Measurements from ENCODE around the gene CFAP61. TPM values are rescaled to one million over a fixed set of nuclear protein-coding genes. Genes with fewer than 3 reads are reported as not detected.

Gene CFAP61
- total and polyA plus RNA-seq, 7 experiments from 2014 or later, result not detected

DNA sequence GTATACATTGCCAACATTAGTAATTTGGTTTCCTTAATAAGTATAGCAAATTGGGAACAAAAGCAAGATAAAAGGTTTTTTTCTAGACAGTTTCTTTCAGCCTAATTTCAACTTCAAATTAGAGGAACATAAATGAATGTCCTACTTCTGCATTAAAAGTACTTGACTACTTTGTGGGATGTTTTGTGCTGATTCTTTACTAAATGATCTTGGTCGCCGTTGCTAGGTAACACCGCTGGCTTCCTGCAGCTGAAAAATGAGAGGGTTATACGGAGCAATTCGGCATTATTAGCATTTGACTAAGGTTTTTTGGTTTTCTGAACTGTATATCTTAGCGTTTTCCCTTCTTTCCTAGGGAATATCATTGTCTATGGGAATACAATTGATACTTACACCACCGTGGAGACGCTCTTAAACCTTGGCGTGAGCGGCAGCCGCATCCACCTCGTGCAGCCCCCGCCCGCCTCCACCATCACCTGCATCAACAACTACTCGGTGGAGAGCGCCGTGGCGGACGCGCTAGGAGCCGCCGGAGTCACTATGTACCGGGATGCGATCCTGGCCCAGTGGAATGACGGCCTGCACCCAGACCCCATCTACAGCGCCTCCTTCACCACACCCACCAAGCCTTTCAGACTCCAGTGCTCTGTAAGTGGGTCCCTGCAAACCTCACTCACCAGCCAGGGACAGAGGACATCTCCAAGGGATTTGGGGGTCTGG, 224.6 kb downstream of the CFAP61 start:
- no peaks in the 10 kb centered on the region for H3K36me3 ChIP-seq (ENCODE audit: control insufficient read depth in 2 of 3, insufficient read depth in 3 of 3, low read length in 3 of 3)
- DNase-seq, result no peak
- H3K4me3 Mint-ChIP-seq, result peak overlapping the region in 2 of 10 donors; percentile 25 to 27
- no peaks in the 10 kb centered on the region for H3K36me3 Mint-ChIP-seq
- H3K27me3 ChIP-seq (ENCODE audit: control insufficient read depth in 2 of 2, insufficient read depth in 2 of 2, low read length in 2 of 2), result peaks cover 0 to 6% of the 10 kb centered on the region in 2 donors
- no peaks in the 10 kb centered on the region for H3K4me1 ChIP-seq (ENCODE audit: control insufficient read depth in 2 of 2, insufficient read depth in 2 of 2, low read length in 2 of 2)
- ChIA-PET CTCF (no interaction called here), POLR2A (no interaction called here)
- H3K27ac Mint-ChIP-seq, result no peak overlapping the region
- H3K9me3 Mint-ChIP-seq, result peaks cover 0 to 3% (median 0%) of the 10 kb centered on the region in 11 donors
- intact Hi-C loops (cut with micrococcal nuclease), result no loop called here
- no peaks in the 10 kb centered on the region for H3K9me3 ChIP-seq (ENCODE audit: control insufficient read depth in 2 of 3, low read length in 3 of 3)
- H3K27ac ChIP-seq (ENCODE audit: low read depth, low read length), result no peak overlapping the region
- no peak overlapping the region for H3K4me3 ChIP-seq (ENCODE audit: low read length)
- H3K27me3 Mint-ChIP-seq, result peaks cover 17 to 26% (median 21%) of the 10 kb centered on the region in 5 donors
- peaks cover 0 to 6% (median 0%) of the 10 kb centered on the region in 7 donors for H3K4me1 Mint-ChIP-seq
- ATAC-seq, result no peak

GRCh38 chr20:20277894-20278335, 225.6 kb downstream of the CFAP61 start:
- DNase-seq, result no peak
- H3K27ac ChIP-seq (ENCODE audit: low read depth, low read length), result no peak overlapping the region
- intact Hi-C loops (cut with micrococcal nuclease), result no loop called here
- ATAC-seq, result peak; percentile 29
- H3K9me3 ChIP-seq (ENCODE audit: control insufficient read depth in 2 of 3, low read length in 3 of 3), result no peaks in the 10 kb centered on the region
- ChIA-PET CTCF (no interaction called here), POLR2A (no interaction called here)
- peaks cover 18 to 27% (median 20%) of the 10 kb centered on the region in 5 donors for H3K27me3 Mint-ChIP-seq
- H3K36me3 ChIP-seq (ENCODE audit: control insufficient read depth in 2 of 3, insufficient read depth in 3 of 3, low read length in 3 of 3), result no peaks in the 10 kb centered on the region
- H3K9me3 Mint-ChIP-seq, result peaks cover 0 to 6% (median 0%) of the 10 kb centered on the region in 11 donors
- H3K4me3 ChIP-seq (ENCODE audit: low read length), result no peak overlapping the region
- no peak overlapping the region for H3K4me3 Mint-ChIP-seq
- no peaks in the 10 kb centered on the region for H3K4me1 ChIP-seq (ENCODE audit: control insufficient read depth in 2 of 2, insufficient read depth in 2 of 2, low read length in 2 of 2)
- H3K27ac Mint-ChIP-seq, result no peak overlapping the region
- no peaks in the 10 kb centered on the region for H3K36me3 Mint-ChIP-seq
- peaks cover 0 to 6% of the 10 kb centered on the region in 2 donors for H3K27me3 ChIP-seq (ENCODE audit: control insufficient read depth in 2 of 2, insufficient read depth in 2 of 2, low read length in 2 of 2)
- peaks cover 0 to 5% (median 0%) of the 10 kb centered on the region in 7 donors for H3K4me1 Mint-ChIP-seq

- POLR2A ChIA-PET, result no interaction called here
- H3K27ac ChIP-seq (ENCODE audit: low read depth, low read length), result no peak overlapping the region
- no peaks in the 10 kb centered on the region for H3K9me3 ChIP-seq (ENCODE audit: control insufficient read depth in 2 of 3, low read length in 3 of 3)
- H3K36me3 ChIP-seq (ENCODE audit: control insufficient read depth in 2 of 3, insufficient read depth in 3 of 3, low read length in 3 of 3), result no peaks in the 10 kb centered on the region
- no peaks in the 10 kb centered on the region for H3K27me3 ChIP-seq (ENCODE audit: control insufficient read depth in 2 of 2, insufficient read depth in 2 of 2, low read length in 2 of 2)
- Mint-ChIP-seq H3K27ac (no peak overlapping the region), H3K4me1 (no peaks in the 10 kb centered on the region), H3K27me3 (peaks cover 11 to 33% (median 16%) of the 10 kb centered on the region in 5 donors), H3K36me3 (peaks cover 0 to 3% (median 0%) of the 10 kb centered on the region in 5 donors), H3K4me3 (no peak overlapping the region), H3K9me3 (peaks cover 0 to 5% (median 0%) of the 10 kb centered on the region in 11 donors)
- CTCF ChIA-PET, result no interaction called here
- H3K4me3 ChIP-seq (ENCODE audit: low read length), result no peak overlapping the region
- ATAC-seq (no peak), DNase-seq (no peak)
- intact Hi-C loops (cut with micrococcal nuclease), result no loop called here
- no peaks in the 10 kb centered on the region for H3K4me1 ChIP-seq (ENCODE audit: control insufficient read depth in 2 of 2, insufficient read depth in 2 of 2, low read length in 2 of 2)
Observed at GRCh38 chr20:20286061-20286460, 233.7 kb downstream of the CFAP61 start.

GRCh38 chr20:20289331-20289730, 237.0 kb downstream of the CFAP61 start:
- Mint-ChIP-seq H3K36me3 (peaks cover 0 to 3% (median 0%) of the 10 kb centered on the region in 5 donors), H3K4me3 (no peak overlapping the region), H3K27me3 (peaks cover 3 to 22% (median 13%) of the 10 kb centered on the region in 5 donors), H3K4me1 (no peaks in the 10 kb centered on the region), H3K27ac (no peak overlapping the region), H3K9me3 (peaks cover 0 to 5% (median 0%) of the 10 kb centered on the region in 11 donors)
- H3K9me3 ChIP-seq (ENCODE audit: control insufficient read depth in 2 of 3, low read length in 3 of 3), result no peaks in the 10 kb centered on the region
- no peaks in the 10 kb centered on the region for H3K27me3 ChIP-seq (ENCODE audit: control insufficient read depth in 2 of 2, insufficient read depth in 2 of 2, low read length in 2 of 2)
- no peak overlapping the region for H3K27ac ChIP-seq (ENCODE audit: low read depth, low read length)
- H3K4me1 ChIP-seq (ENCODE audit: control insufficient read depth in 2 of 2, insufficient read depth in 2 of 2, low read length in 2 of 2), result no peaks in the 10 kb centered on the region
- DNase-seq (no peak), ATAC-seq (no peak)
- ChIA-PET CTCF (no interaction called here), POLR2A (no interaction called here)
- no peak overlapping the region for H3K4me3 ChIP-seq (ENCODE audit: low read length)
- no peaks in the 10 kb centered on the region for H3K36me3 ChIP-seq (ENCODE audit: control insufficient read depth in 2 of 3, insufficient read depth in 3 of 3, low read length in 3 of 3)
- intact Hi-C loops (cut with micrococcal nuclease), result no loop called here

- Mint-ChIP-seq H3K36me3 (no peaks in the 10 kb centered on the region), H3K4me3 (no peak overlapping the region), H3K9me3 (peaks cover 0 to 1% (median 0%) of the 10 kb centered on the region in 11 donors), H3K27ac (no peak overlapping the region), H3K4me1 (peaks cover 0 to 1% (median 0%) of the 10 kb centered on the region in 7 donors), H3K27me3 (peaks cover 0 to 10% (median 7%) of the 10 kb centered on the region in 5 donors)
- H3K27ac ChIP-seq (ENCODE audit: low read depth, low read length), result no peak overlapping the region
- no peak for DNase-seq
- ATAC-seq, result no peak
- no peak overlapping the region for H3K4me3 ChIP-seq (ENCODE audit: low read length)
- CTCF ChIA-PET, result interaction anchor here (1.1 kb wide), 1 partner anchor 30 kb away, joined by 3 read pairs; no protein-coding TSS in a partner anchor
- POLR2A ChIA-PET, result no interaction called here
- no peaks in the 10 kb centered on the region for H3K27me3 ChIP-seq (ENCODE audit: control insufficient read depth in 2 of 2, insufficient read depth in 2 of 2, low read length in 2 of 2)
- H3K9me3 ChIP-seq (ENCODE audit: control insufficient read depth in 2 of 3, low read length in 3 of 3), result no peaks in the 10 kb centered on the region
- H3K4me1 ChIP-seq (ENCODE audit: control insufficient read depth in 2 of 2, insufficient read depth in 2 of 2, low read length in 2 of 2), result no peaks in the 10 kb centered on the region
- H3K36me3 ChIP-seq (ENCODE audit: control insufficient read depth in 2 of 3, insufficient read depth in 3 of 3, low read length in 3 of 3), result no peaks in the 10 kb centered on the region
- intact Hi-C loops (cut with micrococcal nuclease), result no loop called here
Observed at GRCh38 chr20:20292472-20292871, 240.1 kb downstream of the CFAP61 start.

GRCh38 chr20:20293141-20293540, 240.8 kb downstream of the CFAP61 start:
- H3K36me3 Mint-ChIP-seq, result no peaks in the 10 kb centered on the region
- CTCF ChIA-PET, result no interaction called here
- intact Hi-C loops (cut with micrococcal nuclease), result no loop called here
- Histone ChIP-seq H3K9me3 (ENCODE audit: control insufficient read depth in 2 of 3, low read length in 3 of 3) (no peaks in the 10 kb centered on the region), H3K4me3 (ENCODE audit: low read length) (no peak overlapping the region), H3K36me3 (ENCODE audit: control insufficient read depth in 2 of 3, insufficient read depth in 3 of 3, low read length in 3 of 3) (no peaks in the 10 kb centered on the region), H3K27me3 (ENCODE audit: control insufficient read depth in 2 of 2, insufficient read depth in 2 of 2, low read length in 2 of 2) (no peaks in the 10 kb centered on the region), H3K4me1 (ENCODE audit: control insufficient read depth in 2 of 2, insufficient read depth in 2 of 2, low read length in 2 of 2) (no peaks in the 10 kb centered on the region), H3K27ac (ENCODE audit: low read depth, low read length) (no peak overlapping the region)
- DNase-seq (no peak), ATAC-seq (no peak)
- no peak overlapping the region for H3K4me3 Mint-ChIP-seq
- peaks cover 0 to 1% (median 0%) of the 10 kb centered on the region in 7 donors for H3K4me1 Mint-ChIP-seq
- peaks cover 0 to 1% (median 0%) of the 10 kb centered on the region in 11 donors for H3K9me3 Mint-ChIP-seq
- peaks cover 0 to 10% (median 7%) of the 10 kb centered on the region in 5 donors for H3K27me3 Mint-ChIP-seq
- no peak overlapping the region for H3K27ac Mint-ChIP-seq
- POLR2A ChIA-PET, result no interaction called here

Measured in naive thymus-derived CD4-positive, alpha-beta T cell (primary cell).